Neural progenitor cell (in vitro differentiated cells): ENCODE data around the gene SPECC1L. TPM values are rescaled to one million over a fixed set of nuclear protein-coding genes. Genes with fewer than 3 reads are reported as not detected.

ENCODE experiments used
- DNase-seq: peaks from one replicate; pipeline ENCODE4 v3.0.0-alpha.2; 2016; ENCODE audit warnings: low spot score
- H2AFZ ChIP-seq: fragments of 200-600 bp; sonication (generic); replicated peaks from 2 replicates; pipeline ENCODE4 v1.6.1; 2016; ENCODE audit warnings: antibody characterized with exemption
- H3F3A ChIP-seq: fragments of 200-600 bp; sonication (generic); 2 replicates; pipeline ENCODE4 v1.6.1; 2016; ENCODE audit warnings: antibody characterized with exemption, low read depth
- H3K27ac ChIP-seq: fragments of 200-600 bp; sonication (generic); 2 replicates; pipeline ENCODE4 v1.5.1; 2016; ENCODE audit warnings: mild to moderate bottlenecking
- H3K27me3 ChIP-seq: fragments of 200-600 bp; sonication (generic); 2 replicates; pipeline ENCODE4 v1.6.1; 2016; ENCODE audit warnings: mild to moderate bottlenecking, moderate library complexity
- H3K36me3 ChIP-seq: fragments of 200-600 bp; sonication (generic); 2 replicates; pipeline ENCODE4 v1.5.1; 2016
- H3K4me1 ChIP-seq: fragments of 200-600 bp; sonication (generic); 2 replicates; pipeline ENCODE4 v1.6.1; 2016; ENCODE audit warnings: mixed run types
- H3K4me2 ChIP-seq: fragments of 200-600 bp; sonication (generic); 2 replicates; pipeline ENCODE4 v1.6.1; 2016
- H3K4me3 ChIP-seq: fragments of 200-600 bp; sonication (generic); 2 replicates; pipeline ENCODE4 v1.5.1; 2016
- H3K79me2 ChIP-seq: fragments of 200-600 bp; sonication (generic); 2 replicates; pipeline ENCODE4 v1.6.1; 2016; ENCODE audit warnings: low read depth
- H3K9ac ChIP-seq: fragments of 200-600 bp; sonication (generic); 2 replicates; pipeline ENCODE4 v1.6.1; 2016
- H3K9me3 ChIP-seq: fragments of 200-600 bp; sonication (generic); 2 replicates; pipeline ENCODE4 v1.5.1; 2016; ENCODE audit warnings: low read depth
- H4K20me1 ChIP-seq: fragments of 200-600 bp; sonication (generic); 2 replicates; pipeline ENCODE4 v1.6.1; 2016; ENCODE audit warnings: low read depth
- H3K27ac Mint-ChIP-seq: 3 replicates; pipeline ENCODE4 v1.8.0; 2021; ENCODE audit warnings: mixed read lengths
- H3K27me3 Mint-ChIP-seq: 2 replicates; pipeline ENCODE4 v1.8.0; 2022; ENCODE audit warnings: low read depth, mild to moderate bottlenecking, inconsistent platforms, moderate library complexity, mixed read lengths; ENCODE audit not compliant: insufficient read depth
- H3K36me3 Mint-ChIP-seq: 3 replicates; pipeline ENCODE4 v1.8.0; 2021; ENCODE audit warnings: mixed read lengths
- H3K4me1 Mint-ChIP-seq: 3 replicates; pipeline ENCODE4 v1.8.0; 2021; ENCODE audit warnings: mixed read lengths
- H3K4me3 Mint-ChIP-seq: 3 replicates; pipeline ENCODE4 v1.8.0; 2021; ENCODE audit warnings: mild to moderate bottlenecking, moderate library complexity, mixed read lengths
- H3K9me3 Mint-ChIP-seq: 3 replicates; pipeline ENCODE4 v1.8.0; 2020; ENCODE audit warnings: mixed read lengths
- EZH2 ChIP-seq: fragments of 200-600 bp; sonication (generic); IDR thresholded peaks from 2 replicates; pipeline ENCODE4 v1.6.1; 2017; ENCODE audit warnings: antibody characterized with exemption, mild to moderate bottlenecking, moderate library complexity
- EZH2phosphoT487 ChIP-seq: fragments of 200-600 bp; sonication (generic); IDR thresholded peaks from 2 replicates; pipeline ENCODE4 v1.6.1; 2017; ENCODE audit warnings: antibody characterized with exemption
- total RNA-seq: library from RNA; depleted of rRNA; stranded (reverse); fragments of >200 nt; gene quantifications from 2 replicates; pipeline ENCODE4 v1.2.3, GENCODE V29; 2015; ENCODE audit warnings: low replicate concordance
- TF ChIP-seq, protein P1 (sequence below): fragments of 200-600 bp; sonication (generic); IDR thresholded peaks from 2 replicates; pipeline ENCODE4 v1.5.1; 2017; ENCODE audit warnings: antibody characterized with exemption, mild to moderate bottlenecking

Gene SPECC1L
- total RNA-seq, 1 donor from 2014 or later = 48.9 TPM

DNA sequence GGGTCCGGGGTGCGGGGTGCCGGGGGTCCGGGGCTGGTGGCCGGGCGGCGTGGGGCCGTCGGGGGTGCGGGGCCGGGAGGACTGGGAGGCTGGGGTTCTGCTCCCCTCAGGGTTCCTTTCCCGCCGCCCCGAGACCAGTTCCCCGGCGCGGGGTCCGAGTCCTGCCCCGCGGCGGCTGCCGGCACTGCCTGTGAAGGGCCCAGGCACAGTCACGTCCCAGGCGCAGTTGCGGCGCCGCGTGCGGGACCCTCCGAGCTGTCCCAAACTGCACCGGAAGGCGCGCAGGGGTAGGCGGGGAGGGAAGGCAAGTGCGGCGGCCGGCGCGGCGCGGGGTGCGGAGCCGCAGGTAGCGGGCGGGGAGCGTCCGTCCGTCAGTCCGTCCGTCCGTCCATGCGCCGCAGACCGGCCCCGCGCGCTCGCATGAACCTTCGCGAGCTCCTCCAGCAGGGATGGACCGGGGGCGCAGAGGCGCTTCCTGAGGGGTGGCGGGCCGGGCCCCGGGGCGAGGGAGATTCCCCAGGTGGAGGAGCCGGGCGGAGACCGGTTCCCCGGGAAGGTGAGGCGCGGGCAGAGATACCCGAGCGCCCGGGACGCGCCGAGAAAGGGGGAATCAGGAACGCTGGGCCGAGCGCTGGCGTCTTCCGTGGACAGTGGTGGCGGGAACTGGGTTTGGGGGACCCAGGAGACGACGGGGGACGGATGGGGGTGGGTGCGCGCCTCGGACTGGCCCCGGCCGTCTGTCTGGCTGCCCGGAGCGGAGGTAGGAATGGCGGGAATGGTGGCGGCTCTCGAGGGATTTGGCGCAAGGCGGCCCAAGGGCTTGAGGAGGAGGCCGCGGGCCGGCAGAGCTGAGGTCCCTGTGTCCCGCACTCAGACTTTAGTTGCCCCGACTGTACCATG lies 153.6 kb downstream of the SPECC1L start:
- Histone ChIP-seq H3K4me3 (peak overlapping the region; percentile 56), H3K27ac (no peak overlapping the region), H3K79me2 (no peaks in the 10 kb centered on the region), H3K4me1 (peaks cover 22% of the 10 kb centered on the region), H3K27me3 (peaks cover 53% of the 10 kb centered on the region), H3K4me2 (peak overlapping the region; percentile 95), H2AFZ (peak overlapping the region; percentile 52), H3K36me3 (no peaks in the 10 kb centered on the region), H3K9me3 (no peaks in the 10 kb centered on the region), H4K20me1 (no peaks in the 10 kb centered on the region), H3K9ac (no peak overlapping the region), H3F3A (peaks cover 8% of the 10 kb centered on the region)
- peaks cover 36% of the 10 kb centered on the region for H3K27me3 Mint-ChIP-seq
- peak; percentile 98 for TF ChIP-seq EZH2
- TF ChIP-seq, protein P1, sequence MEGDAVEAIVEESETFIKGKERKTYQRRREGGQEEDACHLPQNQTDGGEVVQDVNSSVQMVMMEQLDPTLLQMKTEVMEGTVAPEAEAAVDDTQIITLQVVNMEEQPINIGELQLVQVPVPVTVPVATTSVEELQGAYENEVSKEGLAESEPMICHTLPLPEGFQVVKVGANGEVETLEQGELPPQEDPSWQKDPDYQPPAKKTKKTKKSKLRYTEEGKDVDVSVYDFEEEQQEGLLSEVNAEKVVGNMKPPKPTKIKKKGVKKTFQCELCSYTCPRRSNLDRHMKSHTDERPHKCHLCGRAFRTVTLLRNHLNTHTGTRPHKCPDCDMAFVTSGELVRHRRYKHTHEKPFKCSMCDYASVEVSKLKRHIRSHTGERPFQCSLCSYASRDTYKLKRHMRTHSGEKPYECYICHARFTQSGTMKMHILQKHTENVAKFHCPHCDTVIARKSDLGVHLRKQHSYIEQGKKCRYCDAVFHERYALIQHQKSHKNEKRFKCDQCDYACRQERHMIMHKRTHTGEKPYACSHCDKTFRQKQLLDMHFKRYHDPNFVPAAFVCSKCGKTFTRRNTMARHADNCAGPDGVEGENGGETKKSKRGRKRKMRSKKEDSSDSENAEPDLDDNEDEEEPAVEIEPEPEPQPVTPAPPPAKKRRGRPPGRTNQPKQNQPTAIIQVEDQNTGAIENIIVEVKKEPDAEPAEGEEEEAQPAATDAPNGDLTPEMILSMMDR = no peak
- TF ChIP-seq EZH2phosphoT487 = peak; percentile 91
- H3K4me3 Mint-ChIP-seq = peak overlapping the region; percentile 82
- H3K36me3 Mint-ChIP-seq = no peaks in the 10 kb centered on the region
- H3K9me3 Mint-ChIP-seq = no peaks in the 10 kb centered on the region
- DNase-seq = peak; percentile 67
- peaks cover 26% of the 10 kb centered on the region for H3K4me1 Mint-ChIP-seq
- no peak overlapping the region for H3K27ac Mint-ChIP-seq

DNA sequence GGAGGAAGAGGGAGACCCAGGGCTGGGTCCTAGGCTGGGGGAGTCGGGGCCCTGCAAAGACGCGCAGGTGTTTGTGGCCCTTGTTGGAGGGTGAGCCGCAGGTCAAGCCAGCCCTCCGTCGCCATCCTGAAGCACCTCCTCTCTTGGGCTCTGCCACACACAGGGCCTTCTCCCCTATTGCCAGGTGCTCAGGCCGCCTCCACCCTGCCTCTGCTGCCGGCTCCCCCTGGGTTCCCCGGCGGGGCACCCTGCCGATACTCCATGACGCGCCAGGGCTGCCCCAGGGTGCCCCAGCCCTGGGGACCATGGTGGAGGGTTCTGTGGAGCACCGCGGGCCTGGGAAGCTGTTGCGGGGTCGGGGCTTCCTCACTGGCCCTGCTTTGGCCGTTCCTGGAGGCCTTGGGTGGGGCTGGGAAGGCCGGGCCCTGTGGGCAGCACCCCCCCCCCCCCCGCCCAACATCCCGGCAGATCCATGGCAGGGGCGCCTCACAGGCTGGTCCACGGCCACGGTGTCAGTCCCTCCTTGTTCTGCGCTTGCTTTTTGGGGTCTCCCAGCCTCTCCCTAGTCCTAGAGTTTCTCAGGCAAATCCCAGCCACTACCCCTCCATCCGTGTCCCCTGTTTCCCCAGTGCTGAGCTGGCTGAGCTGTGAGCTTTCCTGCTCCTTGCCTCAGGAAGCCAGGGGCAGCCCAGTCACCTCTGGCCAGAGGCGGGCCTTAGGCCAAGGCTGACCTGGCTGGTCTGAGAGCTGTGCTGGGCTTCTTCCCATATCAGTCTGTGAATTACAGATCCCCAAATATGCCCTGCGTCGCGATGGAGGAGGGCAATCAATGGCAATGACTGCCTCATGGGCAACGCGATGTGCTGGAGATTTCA lies 154.5 kb downstream of the SPECC1L start:
- peaks cover 36% of the 10 kb centered on the region for H3K27me3 Mint-ChIP-seq
- no peak overlapping the region for H3K4me3 ChIP-seq
- no peak overlapping the region for H3K27ac ChIP-seq
- peaks cover 23% of the 10 kb centered on the region for H3K4me1 Mint-ChIP-seq
- H2AFZ ChIP-seq = peak overlapping the region; percentile 52
- no peak for DNase-seq
- TF ChIP-seq, protein P1 = no peak
- TF ChIP-seq EZH2 (no peak), EZH2phosphoT487 (no peak)
- H3K79me2 ChIP-seq = no peaks in the 10 kb centered on the region
- H3K4me1 ChIP-seq = peaks cover 13% of the 10 kb centered on the region
- H3K9me3 ChIP-seq = no peaks in the 10 kb centered on the region
- no peak overlapping the region for H3K27ac Mint-ChIP-seq
- H3K4me2 ChIP-seq = peak overlapping the region; percentile 95
- H3K4me3 Mint-ChIP-seq = peak overlapping the region; percentile 82
- H4K20me1 ChIP-seq = no peaks in the 10 kb centered on the region
- H3F3A ChIP-seq = peaks cover 8% of the 10 kb centered on the region
- no peaks in the 10 kb centered on the region for H3K9me3 Mint-ChIP-seq
- H3K27me3 ChIP-seq = peaks cover 53% of the 10 kb centered on the region
- H3K36me3 Mint-ChIP-seq = no peaks in the 10 kb centered on the region
- H3K36me3 ChIP-seq = no peaks in the 10 kb centered on the region
- no peak overlapping the region for H3K9ac ChIP-seq

DNA sequence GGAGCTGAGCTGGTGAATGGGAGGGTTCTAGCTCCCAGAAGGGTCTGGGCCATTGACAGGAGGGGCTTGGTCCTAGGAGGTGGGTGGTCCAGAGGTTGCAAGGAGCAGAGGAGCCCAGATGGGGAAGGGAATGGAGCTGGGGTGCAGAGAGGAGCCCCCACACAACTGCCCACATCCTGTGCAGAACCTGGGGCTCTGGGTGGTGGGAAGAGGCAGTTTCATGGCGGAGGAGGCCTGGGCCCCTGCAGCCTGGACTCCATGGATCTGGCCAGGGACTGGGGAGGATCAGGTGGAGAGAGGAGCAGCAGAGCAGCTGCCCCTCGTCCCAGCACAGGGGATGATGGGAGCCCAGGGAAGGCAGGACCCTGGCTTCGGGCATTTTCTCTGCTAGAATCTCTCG lies 155.8 kb downstream of the SPECC1L start:
- Histone ChIP-seq H3K4me3 (no peak overlapping the region), H3K4me2 (no peak overlapping the region), H3K27ac (no peak overlapping the region), H3K79me2 (no peaks in the 10 kb centered on the region), H3K9me3 (no peaks in the 10 kb centered on the region), H3F3A (peaks cover 8% of the 10 kb centered on the region), H3K9ac (no peak overlapping the region), H2AFZ (no peak overlapping the region), H3K27me3 (peaks cover 53% of the 10 kb centered on the region), H3K4me1 (peaks cover 5% of the 10 kb centered on the region), H4K20me1 (no peaks in the 10 kb centered on the region), H3K36me3 (no peaks in the 10 kb centered on the region)
- Mint-ChIP-seq H3K36me3 (no peaks in the 10 kb centered on the region), H3K4me1 (peaks cover 24% of the 10 kb centered on the region), H3K9me3 (no peaks in the 10 kb centered on the region), H3K4me3 (peak overlapping the region; percentile 30), H3K27me3 (peaks cover 31% of the 10 kb centered on the region), H3K27ac (no peak overlapping the region)
- no peak for DNase-seq
- no peak for TF ChIP-seq EZH2
- TF ChIP-seq, protein P1 = no peak
- no peak for TF ChIP-seq EZH2phosphoT487
